Measurements from ENCODE around the gene PRKN. TPM values are rescaled to one million over a fixed set of nuclear protein-coding genes. Genes with fewer than 3 reads are reported as not detected.

PRKN gene
- total and polyA plus RNA-seq, 2 experiments from 2014 or later, result 2.3 to 3.9 TPM

DNA sequence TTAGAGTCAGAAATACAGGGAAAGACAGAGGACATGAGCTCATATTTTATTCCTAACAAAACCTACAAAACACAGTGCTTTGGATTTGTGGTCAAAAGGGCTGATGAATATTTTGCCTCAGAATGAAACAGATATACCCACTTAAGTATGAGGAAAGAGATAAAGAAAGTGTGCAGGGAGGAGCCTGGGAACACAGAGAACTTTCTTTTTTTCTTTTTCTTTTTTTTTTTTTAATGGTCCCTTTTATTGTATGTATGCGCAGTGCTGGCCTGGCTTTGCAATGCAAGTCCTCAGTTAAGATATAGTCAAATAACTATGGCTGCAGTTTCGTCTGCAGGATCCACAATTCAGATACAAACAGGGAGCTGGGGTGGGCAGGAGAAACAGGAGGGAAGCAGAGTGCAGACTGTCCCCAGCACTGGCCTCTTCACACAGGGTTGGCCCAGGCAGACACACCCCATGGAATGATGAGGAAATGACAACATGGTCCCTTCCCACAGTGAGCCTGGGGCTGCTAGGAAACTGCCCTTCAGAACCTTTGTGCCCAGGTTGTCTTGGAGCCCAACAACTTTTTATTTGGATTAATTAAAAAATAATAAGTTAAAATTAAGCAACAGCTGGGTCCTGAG lies 823.9 kb downstream of the PRKN start:
- Histone ChIP-seq H3K27me3 (no peaks in the 10 kb centered on the region), H2AFZ (no peak overlapping the region), H3K4me2 (no peak overlapping the region), H3K9me2 (replicated peaks; ENCODE audit: insufficient read depth) (no peaks in the 10 kb centered on the region), H3K36me3 (replicated peaks; ENCODE audit: insufficient read depth, low read depth) (no peaks in the 10 kb centered on the region), H3K4me3 (no peak overlapping the region), H3K4me1 (ENCODE audit: insufficient read depth) (no peaks in the 10 kb centered on the region), H4K20me1 (ENCODE audit: insufficient read depth, poor library complexity, severe bottlenecking) (no peaks in the 10 kb centered on the region), H3K27ac (no peak overlapping the region), H3K9me3 (ENCODE audit: low read depth) (no peaks in the 10 kb centered on the region), H3K79me2 (no peaks in the 10 kb centered on the region)
- TF ChIP-seq CTCF (IDR thresholded peaks at IDR 0.05; ENCODE audit: poor library complexity) (no peak), EZH2phosphoT487 (IDR thresholded peaks at IDR 0.05; ENCODE audit: low read depth, severe bottlenecking, unreplicated experiment) (no peak), EZH2 (IDR thresholded peaks at IDR 0.05; ENCODE audit: borderline replicate concordance) (no peak)
- peak; percentile 13 for DNase-seq (ENCODE audit: low spot score)
- WGBS (ENCODE audit: low lambda C conversion rate, missing lambda C conversion rate), result 38% methylated on average over 2 of the region's 2 CpGs

- no peak overlapping the region for H2AFZ ChIP-seq
- H3K9me3 ChIP-seq (ENCODE audit: low read depth), result no peaks in the 10 kb centered on the region
- no peak for DNase-seq (ENCODE audit: low spot score)
- H3K79me2 ChIP-seq, result no peaks in the 10 kb centered on the region
- no peaks in the 10 kb centered on the region for H3K4me1 ChIP-seq (ENCODE audit: insufficient read depth)
- no peak overlapping the region for H3K4me2 ChIP-seq
- H3K27me3 ChIP-seq, result no peaks in the 10 kb centered on the region
- no peaks in the 10 kb centered on the region for H3K9me2 ChIP-seq (replicated peaks; ENCODE audit: insufficient read depth)
- no peak overlapping the region for H3K27ac ChIP-seq
- no peaks in the 10 kb centered on the region for H3K36me3 ChIP-seq (replicated peaks; ENCODE audit: insufficient read depth, low read depth)
- TF ChIP-seq EZH2 (IDR thresholded peaks at IDR 0.05; ENCODE audit: borderline replicate concordance) (no peak), CTCF (IDR thresholded peaks at IDR 0.05; ENCODE audit: poor library complexity) (no peak), EZH2phosphoT487 (IDR thresholded peaks at IDR 0.05; ENCODE audit: low read depth, severe bottlenecking, unreplicated experiment) (no peak)
- H3K4me3 ChIP-seq, result no peak overlapping the region
- no peaks in the 10 kb centered on the region for H4K20me1 ChIP-seq (ENCODE audit: insufficient read depth, poor library complexity, severe bottlenecking)
- WGBS (ENCODE audit: low lambda C conversion rate, missing lambda C conversion rate), result 63% methylated on average over 16 of the region's 16 CpGs
These were observed 825.7 kb downstream of the PRKN start for GRCh38 chr6:161901740-161902426.

DNA sequence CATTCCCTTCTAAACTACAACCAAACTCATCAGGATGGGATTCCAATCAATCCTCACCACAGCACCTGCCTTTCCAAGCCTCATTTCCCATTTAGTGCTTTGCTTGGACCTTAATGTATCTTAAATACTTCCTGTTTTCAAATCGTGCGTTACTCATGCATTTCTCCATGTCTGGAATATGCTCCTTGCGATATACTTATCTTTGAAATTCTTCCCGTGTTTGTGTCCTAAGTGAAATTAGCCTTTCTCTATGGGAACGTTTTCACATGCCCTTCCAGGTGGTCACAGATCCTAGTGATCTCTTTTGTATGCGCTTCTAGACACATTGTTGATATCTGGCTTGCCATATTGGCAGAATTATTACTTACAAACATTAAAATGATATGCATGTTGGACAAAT lies 833.1 kb downstream of the PRKN start:
- TF ChIP-seq EZH2 (IDR thresholded peaks at IDR 0.05; ENCODE audit: borderline replicate concordance) (no peak), CTCF (IDR thresholded peaks at IDR 0.05; ENCODE audit: poor library complexity) (no peak), EZH2phosphoT487 (IDR thresholded peaks at IDR 0.05; ENCODE audit: low read depth, severe bottlenecking, unreplicated experiment) (no peak)
- no peaks in the 10 kb centered on the region for H3K36me3 ChIP-seq (replicated peaks; ENCODE audit: insufficient read depth, low read depth)
- peaks cover 4% of the 10 kb centered on the region for H3K27me3 ChIP-seq
- H3K9me3 ChIP-seq (ENCODE audit: low read depth), result no peaks in the 10 kb centered on the region
- no peaks in the 10 kb centered on the region for H4K20me1 ChIP-seq (ENCODE audit: insufficient read depth, poor library complexity, severe bottlenecking)
- no peak overlapping the region for H3K27ac ChIP-seq
- DNase-seq (ENCODE audit: low spot score), result no peak
- H3K4me1 ChIP-seq (ENCODE audit: insufficient read depth), result no peaks in the 10 kb centered on the region
- no peak overlapping the region for H3K4me3 ChIP-seq
- H3K79me2 ChIP-seq, result no peaks in the 10 kb centered on the region
- no peak overlapping the region for H3K4me2 ChIP-seq
- no peak overlapping the region for H2AFZ ChIP-seq
- 90% methylated on average over 6 of the region's 6 CpGs for WGBS (ENCODE audit: low lambda C conversion rate, missing lambda C conversion rate)
- H3K9me2 ChIP-seq (replicated peaks; ENCODE audit: insufficient read depth), result no peaks in the 10 kb centered on the region
